Thoracic aorta (tissue), 2 donors: ENCODE results near the gene AUTS2. TPM values are rescaled to one million over a fixed set of nuclear protein-coding genes. Genes with fewer than 3 reads are reported as not detected.

Experiments used
- ATAC-seq: fragments of 150-250 bp; one replicate; pipeline ENCODE4 v1.8.0; 2017; ENCODE audit warnings: low read depth; ENCODE audit not compliant: insufficient number of reproducible peaks, low FRiP score
- DNase-seq: peaks from one replicate; pipeline ENCODE4 v3.0.0-alpha.2; 2020; ENCODE audit warnings: low spot score
- H3K27ac ChIP-seq, 2 donors: fragments of 200-600 bp; sonication (generic); 1 replicate in 1 of 2; 2 replicates in 1 of 2; pipeline ENCODE4 v1.5.1; 2016; ENCODE audit warnings: mild to moderate bottlenecking in 2 of 2, moderate library complexity in 2 of 2
- H3K27me3 ChIP-seq: fragments of 200-600 bp; sonication (generic); replicated peaks from 2 replicates; pipeline ENCODE4 v1.6.0; 2016; ENCODE audit warnings: mild to moderate bottlenecking; ENCODE audit not compliant: insufficient read depth
- H3K36me3 ChIP-seq: fragments of 200-600 bp; sonication (generic); one replicate; pipeline ENCODE4 v1.5.1; 2016
- H3K4me1 ChIP-seq, 2 donors: fragments of 200-600 bp; sonication (generic); 1 replicate in 1 of 2; 2 replicates in 1 of 2; pipeline versions ENCODE4 v1.5.1 to v1.6.0; 2016; ENCODE audit warnings: low read depth in 2 of 2, mild to moderate bottlenecking in 1 of 2; ENCODE audit not compliant: control insufficient read depth in 1 of 2
- H3K4me3 ChIP-seq: fragments of 200-600 bp; sonication (generic); 2 replicates; pipeline ENCODE4 v1.5.1; 2016; ENCODE audit warnings: mild to moderate bottlenecking
- H3K9me3 ChIP-seq: fragments of 200-600 bp; sonication (generic); 2 replicates; pipeline ENCODE4 v1.5.1; 2016
- CTCF ChIP-seq: fragments of 200-600 bp; sonication (generic); IDR thresholded peaks from one replicate; pipeline ENCODE4 v1.5.1; 2019; ENCODE audit warnings: antibody characterized with exemption
- total RNA-seq, 2 donors: library from RNA; depleted of rRNA; stranded (reverse); fragments of >200 nt; gene quantifications; one replicate each; pipeline versions ENCODE4 v1.1.0 to v1.2.3, GENCODE V29; 2016

AUTS2 gene
- total RNA-seq, 2 donors from 2014 or later, result 49.4 to 101 TPM

GRCh38 chr7:70781922-70782311 is 1183.6 kb downstream of the AUTS2 start:
- Histone ChIP-seq H3K4me3 (no peak overlapping the region), H3K36me3 (peaks cover 60% of the 10 kb centered on the region), H3K27ac (no peak overlapping the region), H3K9me3 (no peaks in the 10 kb centered on the region), H3K4me1 (no peaks in the 10 kb centered on the region), H3K27me3 (no peaks in the 10 kb centered on the region)
- DNase-seq (no peak), ATAC-seq (no peak)
- TF ChIP-seq CTCF, result no peak

- TF ChIP-seq CTCF, result no peak
- ATAC-seq (no peak), DNase-seq (no peak)
- Histone ChIP-seq H3K27me3 (no peaks in the 10 kb centered on the region), H3K4me1 (no peaks in the 10 kb centered on the region), H3K36me3 (peaks cover 57% of the 10 kb centered on the region), H3K9me3 (no peaks in the 10 kb centered on the region), H3K4me3 (no peak overlapping the region), H3K27ac (no peak overlapping the region)
These were observed 1184.5 kb downstream of the AUTS2 start for GRCh38 chr7:70782796-70783195.

- Histone ChIP-seq H3K36me3 (peaks cover 64% of the 10 kb centered on the region), H3K27me3 (no peaks in the 10 kb centered on the region), H3K9me3 (no peaks in the 10 kb centered on the region), H3K4me1 (no peaks in the 10 kb centered on the region), H3K27ac (no peak overlapping the region), H3K4me3 (no peak overlapping the region)
- TF ChIP-seq CTCF, result no peak
- ATAC-seq (no peak), DNase-seq (no peak)
These were observed 1187.2 kb downstream of the AUTS2 start for GRCh38 chr7:70785427-70785826.

GRCh38 chr7:70786076-70786475 is 1187.8 kb downstream of the AUTS2 start:
- H3K27ac ChIP-seq, result no peak overlapping the region
- H3K9me3 ChIP-seq, result no peaks in the 10 kb centered on the region
- peaks cover 69% of the 10 kb centered on the region for H3K36me3 ChIP-seq
- ATAC-seq, result no peak
- H3K4me1 ChIP-seq, result no peaks in the 10 kb centered on the region
- H3K27me3 ChIP-seq, result no peaks in the 10 kb centered on the region
- TF ChIP-seq CTCF, result no peak
- DNase-seq, result no peak
- no peak overlapping the region for H3K4me3 ChIP-seq

- Histone ChIP-seq H3K9me3 (no peaks in the 10 kb centered on the region), H3K36me3 (peaks cover 68% of the 10 kb centered on the region), H3K27me3 (no peaks in the 10 kb centered on the region), H3K4me3 (no peak overlapping the region), H3K4me1 (no peaks in the 10 kb centered on the region), H3K27ac (no peak overlapping the region)
- no peak for ATAC-seq
- TF ChIP-seq CTCF, result no peak
- DNase-seq, result no peak
These were observed 1189.0 kb downstream of the AUTS2 start for GRCh38 chr7:70787286-70787685.
